SKM-1 (cell line): Measurements from ENCODE around the gene RCVRN.
A peak's percentile ranks its signal among the peaks of the same experiment; 100 is the strongest.

ENCODE experiments used
- DNase-seq: peaks from one replicate; lab custom pipeline; 2025; ENCODE audit not compliant: unreplicated experiment; lab: John Stamatoyannopoulos, UW

RCVRN gene

DNA sequence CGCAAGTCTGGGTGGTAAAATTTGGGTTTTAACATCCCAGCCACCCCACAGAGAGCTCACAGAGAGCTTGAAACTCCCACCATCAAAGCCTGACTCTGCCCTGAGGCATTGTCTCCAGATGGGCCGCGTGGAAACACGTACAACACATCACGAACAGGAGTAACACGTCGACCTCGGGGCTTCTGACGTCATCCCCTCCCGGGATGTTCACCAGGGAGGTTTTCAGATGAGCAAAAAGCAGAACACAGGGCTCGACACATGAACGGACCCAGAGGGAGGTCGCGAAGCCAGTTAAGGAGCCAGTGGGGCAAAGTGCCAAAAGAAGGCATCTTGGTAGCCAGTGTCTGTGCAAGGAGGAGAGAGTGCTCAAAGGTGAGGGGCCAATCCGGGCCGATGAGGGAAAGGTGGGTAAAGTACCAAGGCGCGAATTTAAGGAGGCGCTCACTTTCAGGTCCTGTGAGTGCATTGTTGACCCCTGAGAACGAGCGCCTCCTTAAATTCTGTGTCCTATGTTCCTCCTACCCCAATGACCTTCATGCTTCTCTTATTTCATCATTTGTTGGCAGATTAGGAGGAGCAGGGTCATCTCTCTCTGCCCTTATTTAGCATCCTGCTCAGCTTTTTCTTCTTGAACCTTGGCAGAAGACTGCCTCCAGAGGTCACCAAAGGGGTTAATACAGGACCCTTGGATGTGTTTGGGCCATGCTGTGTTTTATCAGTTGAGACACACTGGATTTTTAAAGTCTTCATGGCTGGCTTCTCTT, 5.6 kb downstream of the RCVRN start:
- DNase-seq = no peak

DNA sequence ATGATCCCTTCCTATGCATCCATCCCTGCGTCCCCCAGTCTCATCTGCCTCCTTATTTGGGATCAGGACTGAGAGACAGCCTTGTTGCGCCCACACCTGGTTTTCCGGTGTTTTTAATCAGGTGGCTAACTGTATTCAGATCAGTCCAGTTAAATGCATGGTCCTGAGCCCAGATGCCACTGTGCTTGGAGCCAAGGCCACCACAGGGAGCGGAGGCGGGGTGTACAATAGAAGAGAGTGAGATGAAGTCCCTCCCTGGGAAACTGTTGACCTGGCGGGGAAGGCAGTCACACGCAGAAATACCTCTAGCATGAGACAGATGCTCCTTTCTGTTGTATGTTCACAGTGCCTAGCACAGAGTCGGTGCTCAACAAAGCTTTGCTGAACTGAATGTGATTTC, 6.3 kb downstream of the RCVRN start:
- no peak for DNase-seq

DNA sequence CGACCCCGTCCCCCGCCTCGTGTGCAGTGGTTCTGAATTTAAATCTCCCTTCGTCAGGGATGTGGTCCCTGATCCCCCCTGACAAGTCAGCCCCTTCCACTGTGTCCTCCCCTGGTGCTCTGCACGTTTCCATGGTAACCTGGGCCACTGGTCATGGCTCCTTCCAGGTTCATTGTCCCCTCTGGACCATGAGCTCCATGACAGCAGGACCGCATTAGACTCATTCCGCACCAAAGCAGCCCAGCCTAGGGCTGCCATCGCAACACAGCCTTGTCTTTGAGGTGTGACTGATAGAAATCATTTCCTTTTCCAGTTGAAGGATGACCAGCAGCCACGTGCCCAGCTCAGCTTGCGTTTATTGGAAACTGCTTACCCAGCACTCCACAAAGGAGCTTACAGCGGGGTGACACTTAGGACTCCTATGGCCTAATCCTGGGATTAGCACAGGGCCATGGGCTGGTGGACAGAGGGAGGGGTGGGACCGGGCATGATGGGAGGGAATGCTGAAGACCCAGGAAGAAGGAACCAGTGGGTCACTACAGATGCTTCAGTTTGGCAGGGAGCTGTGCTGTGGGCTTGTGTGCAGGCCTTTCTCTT, 7.6 kb downstream of the RCVRN start:
- no peak for DNase-seq

DNA sequence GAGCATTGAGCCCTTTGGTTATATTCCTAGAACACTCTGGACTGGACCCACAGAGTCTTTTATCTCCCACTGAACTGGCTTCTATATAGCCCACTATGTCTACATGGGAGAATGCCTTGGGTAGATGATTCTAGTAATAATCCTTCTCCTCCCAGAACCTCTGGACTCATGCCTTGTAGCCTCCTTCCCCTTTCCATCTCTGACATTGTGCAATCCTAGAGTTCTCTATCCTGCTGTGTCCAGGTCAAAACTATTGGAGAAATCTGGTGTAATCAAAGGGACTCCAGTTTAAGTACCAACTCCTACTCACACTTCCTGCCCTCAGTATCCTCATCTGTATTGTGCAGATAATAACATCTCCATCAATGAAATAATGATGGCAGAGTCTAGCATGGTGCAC, 9.1 kb downstream of the RCVRN start:
- no peak for DNase-seq

GRCh38 chr17:9894231-9894630, 10.8 kb downstream of the RCVRN start:
- no peak for DNase-seq

DNA sequence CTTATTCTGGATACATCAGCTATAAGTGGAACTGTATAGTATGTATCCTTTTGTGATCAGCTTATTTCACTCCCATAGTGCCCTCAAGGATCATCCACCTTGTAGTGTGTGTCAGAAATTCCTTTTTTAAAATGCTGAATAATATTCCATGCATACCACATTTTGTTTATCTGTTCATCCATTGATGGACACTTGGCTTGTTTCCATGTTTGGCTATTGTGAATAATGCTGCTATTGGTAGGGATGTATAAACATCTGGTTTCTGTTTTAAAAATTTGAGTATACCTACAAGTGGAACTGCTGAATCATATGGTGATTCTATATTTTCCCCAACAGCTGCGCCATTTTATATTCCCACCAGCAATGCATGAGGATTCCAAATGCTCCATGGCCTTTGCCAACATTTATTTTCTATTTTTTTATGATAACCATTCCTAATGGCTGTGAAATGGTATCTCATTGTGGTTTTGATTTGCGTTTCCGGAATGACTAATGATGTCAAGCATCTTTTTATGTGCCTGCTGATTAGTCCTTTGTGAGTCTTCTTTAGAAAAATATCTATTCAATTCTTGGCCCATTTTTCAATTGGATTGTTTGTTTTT, 11.6 kb downstream of the RCVRN start:
- no peak for DNase-seq

DNA sequence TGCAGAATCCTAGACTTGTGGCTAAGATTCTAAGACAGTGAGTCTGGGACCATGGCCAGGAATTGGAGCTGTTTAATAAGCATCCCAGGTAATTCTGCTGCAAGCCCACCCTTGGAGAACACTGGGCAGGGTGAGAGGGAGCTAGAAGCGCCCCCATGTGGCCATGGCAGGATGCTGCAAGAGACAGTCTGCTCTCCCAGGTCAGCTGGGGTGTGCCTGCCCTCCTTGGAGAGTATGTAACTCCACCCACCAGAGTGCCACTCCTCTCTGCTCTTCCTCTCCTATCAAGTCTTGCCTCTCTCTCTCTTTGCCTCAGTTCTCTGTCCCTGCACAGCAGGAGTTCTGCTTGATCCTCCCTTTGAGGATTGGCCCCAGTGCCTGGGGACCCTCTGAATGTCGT, 14.9 kb downstream of the RCVRN start:
- DNase-seq = no peak

DNA sequence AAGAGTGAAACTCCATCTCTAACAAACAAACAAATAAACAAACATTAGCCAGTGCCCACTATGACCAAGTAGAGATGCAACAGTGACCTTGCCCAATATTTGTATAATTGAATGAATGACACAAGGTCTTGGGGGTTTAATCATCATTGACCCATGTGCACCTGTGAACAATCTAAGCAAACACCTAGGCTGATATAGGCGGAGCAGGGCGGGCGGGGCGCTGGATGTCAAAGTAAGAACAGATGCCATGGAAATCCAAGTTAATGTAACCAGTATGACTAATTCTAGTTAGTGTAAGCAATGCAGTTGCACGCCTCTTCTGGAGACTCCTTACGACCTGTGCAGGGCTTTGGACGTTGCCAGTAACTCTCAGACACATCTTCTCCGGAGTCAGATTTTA, 17.6 kb downstream of the RCVRN start:
- no peak for DNase-seq

- no peak for DNase-seq
Measured at GRCh38 chr17:9886141-9886930, 18.7 kb downstream of the RCVRN start.

GRCh38 chr17:9883451-9883850, 21.6 kb downstream of the RCVRN start:
- no peak for DNase-seq

DNA sequence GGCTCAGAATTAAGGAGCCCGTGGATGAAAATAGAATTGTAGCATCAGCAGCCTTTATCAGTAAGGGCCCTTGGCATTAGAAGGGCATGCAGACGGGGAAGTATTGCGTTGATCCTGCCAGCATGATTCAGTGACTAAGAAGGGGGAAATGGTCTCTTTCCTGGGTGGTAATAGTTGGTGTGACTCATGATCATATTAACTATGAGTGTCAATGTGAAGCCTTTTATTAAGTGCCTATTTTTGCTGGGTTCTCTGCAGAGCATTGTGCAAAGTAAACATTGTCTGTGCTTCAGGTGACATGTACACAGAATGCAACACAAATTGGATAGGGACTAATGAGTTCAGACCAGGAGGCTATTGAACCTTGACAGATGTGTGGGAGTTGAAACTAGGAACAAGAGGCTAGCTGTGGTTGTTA, 24.5 kb downstream of the RCVRN start:
- DNase-seq = no peak

GRCh38 chr17:9878786-9879525, 26.1 kb downstream of the RCVRN start:
- DNase-seq = no peak

DNA sequence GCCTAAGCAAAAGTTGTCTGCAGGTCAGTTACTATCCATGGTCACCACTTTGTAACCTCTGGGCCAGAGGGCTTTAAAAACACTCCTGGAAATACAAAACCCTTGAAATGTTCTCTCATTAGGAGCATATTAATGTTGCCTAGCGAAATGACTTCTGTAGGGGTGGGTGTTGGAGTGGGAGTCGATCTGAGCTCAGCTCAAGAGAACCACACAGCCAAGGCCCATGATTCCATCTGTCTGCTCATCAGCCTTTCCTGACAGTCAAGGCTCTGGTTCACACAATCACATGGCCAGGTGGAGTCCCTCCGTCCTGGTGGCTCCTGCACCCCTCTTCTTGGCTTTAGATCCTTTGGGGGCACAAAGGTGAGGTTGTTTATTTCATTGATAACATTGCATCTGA, 26.7 kb downstream of the RCVRN start:
- DNase-seq = no peak

- no peak for DNase-seq
Measured at GRCh38 chr17:9875441-9875840, 29.6 kb downstream of the RCVRN start.

DNA sequence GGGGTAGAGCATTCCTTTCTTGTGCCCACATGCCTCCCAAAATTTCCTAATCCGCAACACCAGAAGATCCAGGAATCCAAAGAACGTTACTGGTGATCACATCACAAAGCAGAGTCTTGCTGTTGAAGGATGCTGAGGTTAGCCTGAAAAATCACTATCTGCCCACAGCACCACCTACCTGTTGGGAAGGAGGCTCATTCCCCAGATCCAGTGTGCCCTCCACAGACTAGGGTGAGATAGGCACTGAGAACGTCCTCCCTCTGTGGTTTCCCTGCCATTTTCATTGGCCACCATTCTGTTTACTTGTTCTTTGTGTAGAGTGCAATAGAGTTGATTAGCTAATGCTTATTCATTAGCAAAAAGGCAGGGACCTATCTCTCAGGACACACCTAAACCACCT, 30.3 kb downstream of the RCVRN start:
- no peak for DNase-seq

DNA sequence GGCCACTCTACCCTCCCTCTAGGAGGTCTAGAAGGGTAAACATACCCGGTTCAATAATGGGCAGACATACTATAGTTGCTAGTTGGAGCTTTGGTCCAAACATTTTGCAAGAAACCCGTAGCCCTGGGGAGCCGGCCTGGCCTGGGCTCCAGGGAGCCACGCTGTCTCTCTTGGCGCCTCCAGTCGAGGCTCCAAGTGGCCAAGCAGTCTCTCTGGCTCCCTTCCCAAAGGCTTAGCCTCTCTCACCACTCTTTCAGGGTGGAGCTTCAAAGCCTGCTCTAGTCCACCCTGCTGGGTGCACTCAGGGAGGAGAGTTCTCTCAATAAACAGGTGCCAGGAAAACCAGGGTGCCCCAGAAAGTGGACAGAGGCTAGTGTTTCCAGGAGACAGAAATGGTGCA, 32.2 kb downstream of the RCVRN start:
- DNase-seq = no peak

DNA sequence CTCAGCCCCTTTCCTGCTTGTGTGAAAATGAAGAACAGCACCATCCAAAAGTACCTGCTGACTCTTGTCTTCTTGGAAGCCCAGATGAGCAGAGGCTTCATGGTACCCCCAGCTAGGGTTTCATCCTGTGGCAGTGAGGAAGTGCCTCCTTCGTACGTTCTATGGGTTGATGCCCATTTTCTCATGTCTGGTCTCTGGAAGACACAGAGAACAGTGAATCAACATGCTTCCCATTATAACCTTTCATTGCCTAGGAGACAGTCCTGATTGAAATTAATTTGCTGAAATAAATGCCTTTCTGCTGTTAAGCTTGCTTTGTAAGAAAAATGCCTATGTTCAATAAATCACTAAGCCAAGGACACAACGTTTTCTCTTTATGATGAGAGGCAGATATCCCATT, 36.5 kb downstream of the RCVRN start:
- no peak for DNase-seq

DNA sequence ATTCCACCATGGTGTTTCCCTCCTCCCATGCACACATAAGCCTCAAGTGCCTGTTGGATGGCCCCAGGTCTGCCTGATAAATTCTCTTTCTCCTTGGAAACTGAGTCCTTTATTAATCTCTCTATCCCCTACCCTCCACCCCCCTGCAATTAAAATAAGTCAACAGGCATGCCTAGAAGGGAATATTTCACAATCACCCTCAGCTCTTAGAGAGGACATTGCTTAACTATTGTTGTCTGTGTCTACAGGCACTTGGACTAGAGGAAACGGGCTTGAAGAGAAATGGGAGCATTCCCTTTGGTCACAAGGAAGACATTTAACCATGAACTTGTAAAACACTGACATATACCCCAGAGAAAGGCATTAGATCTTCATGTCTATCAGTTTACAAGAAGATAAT, 39.5 kb downstream of the RCVRN start:
- peak; percentile 10 for DNase-seq

DNA sequence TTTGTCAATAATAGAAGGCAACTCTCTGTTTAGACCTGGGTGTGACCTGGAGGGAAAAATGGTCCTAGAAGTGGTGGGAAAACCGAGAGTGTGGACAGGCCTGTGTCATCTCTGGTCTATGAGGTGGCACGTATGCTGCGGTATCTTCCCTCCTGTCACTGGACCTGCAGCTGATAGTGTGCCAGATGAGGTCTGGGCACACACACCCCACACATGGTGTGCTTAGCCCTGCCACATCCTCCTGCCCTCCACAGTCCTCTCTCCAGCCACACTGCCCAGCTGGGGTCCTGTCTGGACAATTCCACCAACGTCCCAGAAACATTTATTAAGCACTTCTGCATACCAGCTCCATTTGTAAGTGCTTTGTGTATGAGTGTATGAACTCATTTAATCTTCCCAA, 42.1 kb downstream of the RCVRN start:
- DNase-seq = no peak

- DNase-seq = no peak
Measured at GRCh38 chr17:9862220-9862619, 42.9 kb downstream of the RCVRN start.

DNA sequence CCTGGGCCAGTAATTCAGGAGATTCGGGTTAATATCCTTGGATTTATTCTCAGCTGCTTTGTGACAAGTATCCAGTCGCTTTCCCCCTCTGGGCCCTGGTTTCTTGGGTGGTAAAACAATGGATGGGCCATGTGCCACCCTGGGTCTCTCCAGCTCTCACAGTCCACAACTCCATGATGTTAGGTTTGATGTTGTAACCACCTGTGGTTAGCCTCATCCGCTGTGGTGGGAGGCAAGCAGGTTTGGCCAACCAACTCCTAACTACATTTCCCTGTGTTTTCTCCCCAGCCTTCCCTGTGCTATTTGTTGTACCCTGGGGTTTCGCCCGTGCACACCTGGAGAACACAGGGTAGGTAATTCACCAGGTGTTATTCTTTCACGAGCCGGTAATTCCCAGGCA, 44.2 kb downstream of the RCVRN start:
- DNase-seq = no peak
